H1 (cell line): ENCODE results near the gene SS18L1. TPM values are rescaled to one million over a fixed set of nuclear protein-coding genes. Genes with fewer than 3 reads are reported as not detected.

Experiments used
- CTCF ChIA-PET: fragments of 300-600 bp; sonication (Branson Sonifier 250); formaldehyde crosslinking; loops from one replicate; lab custom pipeline; 2021; ENCODE audit not compliant: partially characterized antibody; lab: Charles Lee
- POLR2A ChIA-PET: fragments of 300-600 bp; sonication (Branson Sonifier 250); formaldehyde crosslinking; loops from one replicate; lab custom pipeline; 2021; ENCODE audit warnings: inconsistent platforms; ENCODE audit not compliant: partially characterized antibody; lab: Charles Lee
- DNase-seq, 2 experiments: peaks; one replicate each; pipeline versions ENCODE4 v3.0.0 to v3.0.0-alpha.2; 2010 to 2022; ENCODE audit warnings: low spot score in 2 of 2, low read depth in 1 of 2, mixed read lengths in 1 of 2
- FAIRE-seq: peaks from 2 replicates; lab custom pipeline; 2011; peaks lifted over from hg19 to GRCh38; lab: Jason Lieb, UNC
- H2AFZ ChIP-seq: 2 replicates; pipeline ENCODE4 v1.8.1; 2012; ENCODE audit warnings: low read length, inconsistent platforms
- H2AK5ac ChIP-seq: 2 replicates; pipeline ENCODE4 v1.6.1; 2013; ENCODE audit warnings: low read depth, low read length
- H2BK120ac ChIP-seq: replicated peaks from 2 replicates; pipeline ENCODE3; 2013; ENCODE audit warnings: low read depth, low read length, inconsistent platforms
- H2BK12ac ChIP-seq: 2 replicates; pipeline ENCODE4 v1.6.1; 2013; ENCODE audit warnings: low read depth, low read length
- H2BK15ac ChIP-seq: 2 replicates; pipeline ENCODE4 v1.6.1; 2013; ENCODE audit warnings: low read length
- H2BK20ac ChIP-seq: 2 replicates; pipeline ENCODE4 v1.6.1; 2013; ENCODE audit warnings: low read length
- H2BK5ac ChIP-seq: 2 replicates; pipeline ENCODE4 v1.6.1; 2013; ENCODE audit warnings: low read depth, low read length
- H3K14ac ChIP-seq: 2 replicates; pipeline ENCODE4 v1.6.1; 2013; ENCODE audit warnings: inconsistent platforms; ENCODE audit not compliant: insufficient read length
- H3K18ac ChIP-seq: 2 replicates; pipeline ENCODE4 v1.6.1; 2013; ENCODE audit warnings: low read length; ENCODE audit errors: extremely low read depth
- H3K23ac ChIP-seq: 2 replicates; pipeline ENCODE4 v1.6.1; 2013; ENCODE audit warnings: inconsistent platforms; ENCODE audit not compliant: insufficient read length
- H3K23me2 ChIP-seq: 2 replicates; pipeline ENCODE4 v1.6.1; 2013; ENCODE audit warnings: low read depth, low read length
- H3K27ac ChIP-seq: 2 replicates; pipeline ENCODE4 v1.6.1; 2011; ENCODE audit warnings: low read depth, low read length, inconsistent platforms
- H3K27me3 ChIP-seq, 4 experiments: replicated peaks in 1 of 4; 1 replicate in 1 of 4; 2 replicates in 3 of 4; pipeline versions ENCODE4 v1.6.1 to v1.8.1; 2011 to 2013; ENCODE audit warnings: low read length in 3 of 4, mild to moderate bottlenecking in 3 of 4, inconsistent platforms in 2 of 4, mixed read lengths in 2 of 4, moderate library complexity in 1 of 4; ENCODE audit not compliant: control insufficient read depth in 3 of 4, insufficient read depth in 3 of 4; ENCODE audit errors: extremely low read depth in 1 of 4
- H3K36me3 ChIP-seq, 4 experiments: 2 replicates each; pipeline versions ENCODE4 v1.6.1 to v1.8.1; 2011 to 2013; ENCODE audit warnings: mild to moderate bottlenecking in 4 of 4, low read length in 3 of 4, moderate library complexity in 2 of 4, control low read depth in 1 of 4, inconsistent platforms in 1 of 4; ENCODE audit not compliant: insufficient read depth in 4 of 4, control insufficient read depth in 2 of 4
- H3K4ac ChIP-seq: replicated peaks from 2 replicates; pipeline ENCODE3; 2013; ENCODE audit warnings: low read length, low read depth, mixed read lengths, inconsistent platforms; ENCODE audit not compliant: insufficient read length
- H3K4me1 ChIP-seq, 4 experiments: replicated peaks in 1 of 4; 1 replicate in 1 of 4; 2 replicates in 3 of 4; pipeline versions ENCODE4 v1.6.1 to v1.8.1; 2011 to 2013; ENCODE audit warnings: low read length in 3 of 4, inconsistent platforms in 2 of 4, mixed read lengths in 1 of 4; ENCODE audit not compliant: insufficient read depth in 4 of 4, control insufficient read depth in 3 of 4
- H3K4me2 ChIP-seq, 2 experiments: 2 replicates each; pipeline versions ENCODE4 v1.6.1 to v1.8.1; 2011 to 2013; ENCODE audit warnings: low read depth in 2 of 2, low read length in 2 of 2, control low read depth in 1 of 2, inconsistent platforms in 1 of 2, mild to moderate bottlenecking in 1 of 2; ENCODE audit not compliant: insufficient read depth in 1 of 2
- H3K4me3 ChIP-seq, 4 experiments: fragments of 200-600, 300-600 bp in 1 of 4; sonication (generic), shearing (Covaris generic), sonication (Bioruptor Twin) in 1 of 4; 2 replicates each; pipeline versions ENCODE4 v1.5.1 to v1.8.1; 2011 to 2016; ENCODE audit warnings: low read length in 4 of 4, low read depth in 3 of 4, control low read depth in 2 of 4, inconsistent platforms in 2 of 4, mild to moderate bottlenecking in 2 of 4, mixed read lengths in 1 of 4, moderate library complexity in 1 of 4; ENCODE audit not compliant: insufficient read depth in 2 of 4; ENCODE audit errors: extremely low read depth in 1 of 4
- H3K56ac ChIP-seq: replicated peaks from 2 replicates; pipeline ENCODE3; 2013; ENCODE audit warnings: low read depth, mild to moderate bottlenecking, mixed read lengths, low read length, inconsistent platforms; ENCODE audit not compliant: insufficient read length
- H3K79me1 ChIP-seq: 2 replicates; pipeline ENCODE4 v1.6.1; 2013; ENCODE audit warnings: low read depth, low read length, control low read depth
- H3K79me2 ChIP-seq, 2 experiments: 2 replicates each; pipeline versions ENCODE4 v1.6.1 to v1.8.1; 2012 to 2013; ENCODE audit warnings: low read length in 2 of 2, mild to moderate bottlenecking in 2 of 2, inconsistent platforms in 1 of 2; ENCODE audit not compliant: insufficient read depth in 2 of 2, control insufficient read depth in 1 of 2
- H3K9ac ChIP-seq, 4 experiments: replicated peaks in 1 of 4; 1 replicate in 1 of 4; 2 replicates in 3 of 4; pipeline versions ENCODE4 v1.6.1 to v1.8.1; 2011 to 2013; ENCODE audit warnings: low read depth in 3 of 4, low read length in 3 of 4, control low read depth in 2 of 4, mild to moderate bottlenecking in 2 of 4, moderate library complexity in 2 of 4, inconsistent platforms in 1 of 4; ENCODE audit errors: extremely low read depth in 1 of 4
- H3K9me3 ChIP-seq, 2 experiments: 2 replicates each; pipeline versions ENCODE4 v1.6.1 to v1.8.1; 2012 to 2013; ENCODE audit warnings: mild to moderate bottlenecking in 2 of 2, moderate library complexity in 2 of 2, control low read depth in 1 of 2, inconsistent platforms in 1 of 2, low read depth in 1 of 2, low read length in 1 of 2, mixed read lengths in 1 of 2; ENCODE audit not compliant: insufficient read depth in 2 of 2
- H4K20me1 ChIP-seq, 2 experiments: replicated peaks in 1 of 2; 2 replicates each; pipeline versions ENCODE3 to v1.8.1; 2011 to 2013; ENCODE audit warnings: inconsistent platforms in 2 of 2, low read length in 2 of 2, mild to moderate bottlenecking in 1 of 2; ENCODE audit not compliant: insufficient read depth in 2 of 2, control insufficient read depth in 1 of 2
- H4K5ac ChIP-seq: 2 replicates; pipeline ENCODE4 v1.6.1; 2013; ENCODE audit warnings: low read length, low read depth, mixed read lengths, inconsistent platforms; ENCODE audit not compliant: insufficient read length
- H4K8ac ChIP-seq: 2 replicates; pipeline ENCODE4 v1.8.0; 2013; ENCODE audit warnings: mild to moderate bottlenecking, moderate library complexity, low read length, inconsistent platforms; ENCODE audit not compliant: insufficient read depth; ENCODE audit errors: extremely low read depth
- H4K91ac ChIP-seq: replicated peaks from 2 replicates; pipeline ENCODE3; 2013; ENCODE audit warnings: low read length, mixed read lengths, inconsistent platforms; ENCODE audit not compliant: insufficient read length
- JUND ChIP-seq: IDR thresholded peaks from 2 replicates; pipeline ENCODE4 v1.6.1; 2011; ENCODE audit warnings: mild to moderate bottlenecking, improper control_type of control experiment, low read length
- MAFK ChIP-seq: IDR thresholded peaks from 2 replicates; pipeline ENCODE4 v1.6.1; 2012; ENCODE audit warnings: low read depth, mild to moderate bottlenecking, improper control_type of control experiment, low read length
- TBP ChIP-seq: IDR thresholded peaks from 2 replicates; pipeline ENCODE4 v1.6.1; 2011; ENCODE audit warnings: low read depth, low read length, improper control_type of control experiment
- TEAD4 ChIP-seq: IDR thresholded peaks from 2 replicates; pipeline ENCODE4 v1.6.1; 2012; ENCODE audit warnings: low read depth, low read length, inconsistent platforms, mixed read lengths
- WGBS, 2 experiments: shearing (Covaris generic) in 1 of 2; methylation state at CpG; one replicate each; pipeline versions ENCODE4 v1.1.6 to v1.1.7; 2013 to 2015; ENCODE audit warnings: low lambda C conversion rate in 2 of 2, mixed read lengths in 2 of 2, inconsistent platforms in 1 of 2, low coverage in 1 of 2, missing lambda C conversion rate in 1 of 2; ENCODE audit not compliant: insufficient replicate concordance in 2 of 2, insufficient coverage in 1 of 2, insufficient read length in 1 of 2; ENCODE audit errors: extremely low coverage in 1 of 2, missing lambda C conversion rate in 1 of 2; 5-methylcytosine and 5-hydroxymethylcytosine counted together
- polyA plus RNA-seq, 7 experiments: library from polyadenylated mRNA; depleted of rRNA in 3 of 7; stranded (reverse) in 5 of 7; unstranded in 2 of 7; fragments of >200 nt in 5 of 7; fragments of 200-250 nt in 2 of 7; gene quantifications; 1 replicate in 5 of 7; 2 replicates in 1 of 7; 4 replicates in 1 of 7; pipeline versions ENCODE4 v1.2.1 to v1.2.3, GENCODE V29; 2011 to 2013; ENCODE audit warnings: missing spikeins in 2 of 7, mixed read lengths in 2 of 7
- total RNA-seq: library from RNA; stranded (reverse); fragmentation: NEBNext Ultra II Directional; extraction: Animal tissue kit (Norgen Biotek cat#: 25700); gene quantifications from 2 replicates; pipeline ENCODE4 v1.2.1, GENCODE V29; 2021

SS18L1 gene
- total and polyA plus RNA-seq, 2 of the 8 experiments (the other 6 are each of a cell fraction or from before 2014, with no cell fraction given) = 28.4 to 29.7 TPM

- no peaks in the 10 kb centered on the region for H3K23me2 ChIP-seq
- 79% methylated on average over 24 of the region's 24 CpGs; no CpG with 5 or more reads in 1 of the 2 experiments for WGBS, 2 experiments
- DNase-seq (no peak), FAIRE-seq (no peak)
- H4K20me1 ChIP-seq = peaks cover 52 to 64% of the 10 kb centered on the region in 2 experiments
- no peak overlapping the region for H3K56ac ChIP-seq
- peak overlapping the region in 1 of 2 experiments; percentile 40; a peak in 1 of 4 replicates for H3K4me2 ChIP-seq
- no peak overlapping the region for H2BK20ac ChIP-seq
- H4K8ac ChIP-seq = 0 out of 2 replicates have a peak overlapping the region, but pooled peaks have one; percentile 11
- no peak overlapping the region for H3K9ac ChIP-seq
- H3K9me3 ChIP-seq = no peaks in the 10 kb centered on the region; a peak in 1 of 4 replicates
- no peak overlapping the region for H2AFZ ChIP-seq
- ChIA-PET POLR2A (interaction anchor here (0.6 to 1.6 kb wide), 4 partner anchors 10 to 83 kb away, joined by 3 to 5 read pairs (median 4); no protein-coding TSS in a partner anchor), CTCF (interaction anchor here (1.1 kb wide), 1 partner anchor 14 kb away, joined by 3 read pairs; no protein-coding TSS in a partner anchor)
- no peak overlapping the region for H3K27ac ChIP-seq
- no peak overlapping the region for H3K4me3 ChIP-seq
- peaks cover 58 to 99% of the 10 kb centered on the region in 2 experiments for H3K79me2 ChIP-seq
- no peak overlapping the region for H3K18ac ChIP-seq
- H3K4me1 ChIP-seq = peaks cover 0 to 17% (median 8%) of the 10 kb centered on the region in 4 experiments; a peak in 6 of 7 replicates
- no peak overlapping the region for H3K23ac ChIP-seq
- no peak overlapping the region for H2BK15ac ChIP-seq
- peaks cover 59% of the 10 kb centered on the region for H3K79me1 ChIP-seq
- no peak overlapping the region for H3K4ac ChIP-seq
- no peak overlapping the region for H4K5ac ChIP-seq
- no peak overlapping the region for H4K91ac ChIP-seq
- H3K36me3 ChIP-seq = peaks cover 0 to 11% (median 8%) of the 10 kb centered on the region in 4 experiments; a peak in 6 of 8 replicates
- H3K14ac ChIP-seq = no peak overlapping the region
- 0 out of 2 replicates have a peak overlapping the region, but pooled peaks have one; percentile 31 for H2BK12ac ChIP-seq
- peak overlapping the region; percentile 9; the same call in 1 of the 2 replicates for H2BK5ac ChIP-seq
- no peak overlapping the region for H2BK120ac ChIP-seq
- peak overlapping the region; percentile 67; the same call in 1 of the 2 replicates for H2AK5ac ChIP-seq
- H3K27me3 ChIP-seq = no peaks in the 10 kb centered on the region
- TF ChIP-seq TBP (no peak), JUND (no peak), MAFK (peak; percentile 34; the same call in 1 of the 2 replicates), TEAD4 (peak; percentile 93; the same call in 1 of the 2 replicates)
These were observed 6.2 kb downstream of the SS18L1 start for GRCh38 chr20:62149532-62150309.
